Hepatocyte (in vitro differentiated cells): Measurements from ENCODE around the gene PREPL.

ENCODE experiments used
- EZH2 ChIP-seq: fragments of 200-600 bp; sonication (generic); IDR thresholded peaks from 2 replicates; pipeline ENCODE4 v1.6.1; 2016; ENCODE audit warnings: antibody characterized with exemption, mild to moderate bottlenecking, borderline replicate concordance
- EZH2phosphoT487 ChIP-seq: fragments of 200-600 bp; sonication (generic); IDR thresholded peaks from one replicate; pipeline ENCODE4 v1.6.1; 2018; ENCODE audit warnings: antibody characterized with exemption, mild to moderate bottlenecking, low read depth, moderate library complexity; ENCODE audit not compliant: unreplicated experiment, severe bottlenecking
- TF ChIP-seq, protein P1 (sequence below): fragments of 200-600 bp; sonication (generic); IDR thresholded peaks from 2 replicates; pipeline ENCODE4 v1.5.1; 2016; ENCODE audit warnings: antibody characterized with exemption, mild to moderate bottlenecking; ENCODE audit not compliant: poor library complexity

DNA sequence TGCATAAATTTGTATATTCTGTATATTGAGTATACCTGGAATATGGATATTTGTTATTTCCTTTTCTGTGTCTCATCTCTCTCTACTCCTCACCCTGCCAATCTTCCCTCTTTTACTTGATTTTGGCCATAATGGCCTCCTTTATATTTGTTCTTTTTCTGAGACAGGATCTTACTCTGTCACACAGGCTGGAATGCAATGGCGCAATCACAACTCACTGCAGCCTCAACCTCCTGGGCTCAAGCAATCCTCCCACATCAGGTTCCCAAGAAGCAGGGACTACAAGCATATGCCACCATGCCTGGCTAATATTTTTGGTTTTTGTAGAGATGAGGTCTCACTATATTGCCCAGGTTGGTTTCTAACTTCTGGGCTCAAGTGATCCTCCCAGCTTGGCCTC is 30.5 kb downstream of the PREPL start:
- TF ChIP-seq, protein P1, sequence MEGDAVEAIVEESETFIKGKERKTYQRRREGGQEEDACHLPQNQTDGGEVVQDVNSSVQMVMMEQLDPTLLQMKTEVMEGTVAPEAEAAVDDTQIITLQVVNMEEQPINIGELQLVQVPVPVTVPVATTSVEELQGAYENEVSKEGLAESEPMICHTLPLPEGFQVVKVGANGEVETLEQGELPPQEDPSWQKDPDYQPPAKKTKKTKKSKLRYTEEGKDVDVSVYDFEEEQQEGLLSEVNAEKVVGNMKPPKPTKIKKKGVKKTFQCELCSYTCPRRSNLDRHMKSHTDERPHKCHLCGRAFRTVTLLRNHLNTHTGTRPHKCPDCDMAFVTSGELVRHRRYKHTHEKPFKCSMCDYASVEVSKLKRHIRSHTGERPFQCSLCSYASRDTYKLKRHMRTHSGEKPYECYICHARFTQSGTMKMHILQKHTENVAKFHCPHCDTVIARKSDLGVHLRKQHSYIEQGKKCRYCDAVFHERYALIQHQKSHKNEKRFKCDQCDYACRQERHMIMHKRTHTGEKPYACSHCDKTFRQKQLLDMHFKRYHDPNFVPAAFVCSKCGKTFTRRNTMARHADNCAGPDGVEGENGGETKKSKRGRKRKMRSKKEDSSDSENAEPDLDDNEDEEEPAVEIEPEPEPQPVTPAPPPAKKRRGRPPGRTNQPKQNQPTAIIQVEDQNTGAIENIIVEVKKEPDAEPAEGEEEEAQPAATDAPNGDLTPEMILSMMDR: no peak
- TF ChIP-seq EZH2: no peak
- TF ChIP-seq EZH2phosphoT487: no peak
